ENCODE data around the gene YTHDF1. TPM values are rescaled to one million over a fixed set of nuclear protein-coding genes. Genes with fewer than 3 reads are reported as not detected.
A peak's percentile ranks its signal among the peaks of the same experiment; 100 is the strongest.

YTHDF1 gene
- total RNA-seq, 6 donors from 2014 or later = 29.3 to 42.1 (median 31.6) TPM

DNA sequence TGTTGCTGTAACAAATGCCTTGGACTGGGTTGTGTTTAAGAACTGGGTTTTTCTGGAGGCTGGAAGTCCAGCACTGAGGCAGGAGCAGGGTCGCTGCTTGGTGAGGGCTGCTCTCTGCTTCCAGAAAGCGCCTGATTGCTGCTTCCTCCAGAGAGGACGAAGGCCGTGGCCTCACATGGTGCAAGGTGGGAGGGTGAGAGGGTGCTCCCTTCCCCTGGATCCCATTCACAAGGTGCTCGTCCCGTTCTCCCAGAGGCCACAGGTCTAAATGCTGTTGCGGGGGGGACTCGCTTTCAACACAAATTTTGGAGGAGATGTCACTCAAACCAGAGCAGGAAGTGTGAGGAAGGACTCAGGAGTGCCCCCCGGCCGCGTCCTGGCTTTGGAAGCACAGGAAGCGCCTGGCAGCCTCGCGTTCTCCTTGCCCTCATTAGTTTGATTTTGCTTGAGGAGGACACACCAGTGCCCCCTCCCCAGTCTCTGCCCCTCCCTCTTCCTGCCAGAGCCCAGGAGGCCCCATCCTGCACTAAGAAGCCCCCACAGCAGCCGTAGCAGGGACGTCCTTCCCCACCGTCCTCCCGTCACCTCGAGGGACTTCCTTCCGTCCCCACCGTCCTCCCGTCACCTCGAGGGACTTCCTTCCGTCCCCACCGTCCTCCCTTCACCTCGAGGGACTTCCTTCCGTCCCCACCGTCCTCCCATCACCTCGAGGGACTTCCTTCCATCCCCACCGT lies 46.0 kb upstream of the YTHDF1 start:
- Histone ChIP-seq H3K4me1 (no peaks in the 10 kb centered on the region), H3K36me3 (no peaks in the 10 kb centered on the region), H3K27me3 (peaks cover 0 to 7% (median 0%) of the 10 kb centered on the region in 4 donors), H3K27ac (no peak overlapping the region), H3K4me3 (no peak overlapping the region), H3K9me3 (no peaks in the 10 kb centered on the region)
- DNase-seq = peak in 1 of 2 donors; percentile 18
- TF ChIP-seq EP300 (IDR thresholded peaks at IDR 0.05) = no peak
- TF ChIP-seq POLR2A (IDR thresholded peaks at IDR 0.05) = no peak
- no peak for TF ChIP-seq POLR2AphosphoS5 (IDR thresholded peaks at IDR 0.05)
- TF ChIP-seq, protein P1, sequence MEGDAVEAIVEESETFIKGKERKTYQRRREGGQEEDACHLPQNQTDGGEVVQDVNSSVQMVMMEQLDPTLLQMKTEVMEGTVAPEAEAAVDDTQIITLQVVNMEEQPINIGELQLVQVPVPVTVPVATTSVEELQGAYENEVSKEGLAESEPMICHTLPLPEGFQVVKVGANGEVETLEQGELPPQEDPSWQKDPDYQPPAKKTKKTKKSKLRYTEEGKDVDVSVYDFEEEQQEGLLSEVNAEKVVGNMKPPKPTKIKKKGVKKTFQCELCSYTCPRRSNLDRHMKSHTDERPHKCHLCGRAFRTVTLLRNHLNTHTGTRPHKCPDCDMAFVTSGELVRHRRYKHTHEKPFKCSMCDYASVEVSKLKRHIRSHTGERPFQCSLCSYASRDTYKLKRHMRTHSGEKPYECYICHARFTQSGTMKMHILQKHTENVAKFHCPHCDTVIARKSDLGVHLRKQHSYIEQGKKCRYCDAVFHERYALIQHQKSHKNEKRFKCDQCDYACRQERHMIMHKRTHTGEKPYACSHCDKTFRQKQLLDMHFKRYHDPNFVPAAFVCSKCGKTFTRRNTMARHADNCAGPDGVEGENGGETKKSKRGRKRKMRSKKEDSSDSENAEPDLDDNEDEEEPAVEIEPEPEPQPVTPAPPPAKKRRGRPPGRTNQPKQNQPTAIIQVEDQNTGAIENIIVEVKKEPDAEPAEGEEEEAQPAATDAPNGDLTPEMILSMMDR (IDR thresholded peaks at IDR 0.05) = no peak
- ATAC-seq (ENCODE audit: low FRiP score in 2 of 2) = no peak
- WGBS, 2 donors = 22 to 29% methylated on average over 20 to 30 of the region's 30 CpGs

DNA sequence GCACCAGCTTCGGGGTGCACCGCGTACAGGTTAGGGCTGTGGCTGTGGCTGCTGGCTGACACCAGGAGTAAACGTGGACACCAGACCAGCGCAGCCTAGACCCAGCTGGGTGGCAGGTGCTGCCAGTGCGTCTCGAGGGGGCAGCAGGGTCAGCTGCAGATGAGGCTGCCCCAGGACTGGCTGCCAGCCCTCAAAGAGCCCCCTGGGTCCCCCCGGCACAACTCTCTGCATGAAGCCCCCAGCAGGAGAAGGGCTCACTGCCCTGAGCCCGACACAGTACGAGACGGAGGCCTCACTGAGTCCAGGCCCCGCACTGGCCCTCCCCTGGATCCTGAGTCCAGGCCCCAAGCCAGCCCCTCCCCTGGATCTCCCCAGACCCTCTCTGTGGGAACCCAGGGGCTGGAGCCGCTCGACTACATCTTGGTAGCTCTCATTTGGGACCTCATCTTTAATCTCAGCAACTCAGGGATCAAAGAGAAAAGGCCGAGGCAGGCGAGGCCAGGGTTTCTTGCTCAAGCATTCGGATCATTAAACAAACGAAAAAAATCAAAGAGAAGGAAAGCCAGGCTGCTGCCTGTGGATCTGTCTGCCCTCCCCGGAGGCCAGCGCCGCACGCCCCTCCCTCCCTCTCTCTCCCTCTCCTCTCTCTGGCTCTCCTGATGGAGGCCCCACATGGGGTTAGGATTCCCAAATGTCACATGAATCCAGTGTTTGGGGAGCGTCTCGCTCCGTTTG lies 45.3 kb upstream of the YTHDF1 start:
- Histone ChIP-seq H3K27me3 (peaks cover 0 to 7% (median 1%) of the 10 kb centered on the region in 4 donors), H3K4me1 (no peaks in the 10 kb centered on the region), H3K4me3 (no peak overlapping the region), H3K36me3 (no peaks in the 10 kb centered on the region), H3K9me3 (no peaks in the 10 kb centered on the region), H3K27ac (no peak overlapping the region)
- TF ChIP-seq, protein P1 (IDR thresholded peaks at IDR 0.05) = no peak
- TF ChIP-seq EP300 (IDR thresholded peaks at IDR 0.05) (no peak), POLR2AphosphoS5 (IDR thresholded peaks at IDR 0.05) (no peak)
- DNase-seq (peak in 1 of 2 donors; percentile 58), ATAC-seq (ENCODE audit: low FRiP score in 2 of 2) (peak in 1 of 2 donors; percentile 1)
- WGBS, 2 donors = 28 to 34% methylated on average over 14 to 25 of the region's 25 CpGs

DNA sequence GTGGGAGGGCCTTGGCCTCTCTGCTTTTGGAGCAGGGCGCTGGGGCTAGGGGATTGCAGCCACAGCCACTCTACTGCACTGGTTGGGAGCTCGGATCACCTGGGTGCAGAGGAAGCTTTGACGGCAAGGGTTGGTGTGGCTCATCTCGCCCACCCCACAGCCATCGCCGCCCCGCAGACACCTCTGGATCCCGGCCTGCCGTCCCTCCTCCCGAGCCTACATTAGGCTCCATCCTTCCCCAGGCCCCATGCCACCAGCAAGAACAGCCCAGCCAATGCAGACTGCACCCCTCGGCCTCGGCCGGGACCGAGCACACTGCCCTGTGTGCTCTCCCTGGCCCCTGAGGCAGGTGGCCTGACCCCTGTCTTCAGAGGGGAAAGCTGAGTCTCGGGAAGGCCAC lies 44.6 kb upstream of the YTHDF1 start:
- ATAC-seq (ENCODE audit: low FRiP score in 2 of 2) (no peak), DNase-seq (peak in 1 of 2 donors; percentile 67)
- H3K27me3 ChIP-seq = peaks cover 0 to 8% (median 2%) of the 10 kb centered on the region in 4 donors
- TF ChIP-seq POLR2AphosphoS5 (IDR thresholded peaks at IDR 0.05) = no peak
- no peak for TF ChIP-seq POLR2A (IDR thresholded peaks at IDR 0.05)
- TF ChIP-seq, protein P1 (IDR thresholded peaks at IDR 0.05) = no peak
- TF ChIP-seq EP300 (IDR thresholded peaks at IDR 0.05) = no peak
- no peaks in the 10 kb centered on the region for H3K36me3 ChIP-seq
- WGBS, 2 donors = 83% methylated on average over 15 of the region's 15 CpGs; no CpG with 5 or more reads in 1 of the 2 donors
- no peaks in the 10 kb centered on the region for H3K9me3 ChIP-seq
- no peak overlapping the region for H3K27ac ChIP-seq
- no peaks in the 10 kb centered on the region for H3K4me1 ChIP-seq
- no peak overlapping the region for H3K4me3 ChIP-seq

DNA sequence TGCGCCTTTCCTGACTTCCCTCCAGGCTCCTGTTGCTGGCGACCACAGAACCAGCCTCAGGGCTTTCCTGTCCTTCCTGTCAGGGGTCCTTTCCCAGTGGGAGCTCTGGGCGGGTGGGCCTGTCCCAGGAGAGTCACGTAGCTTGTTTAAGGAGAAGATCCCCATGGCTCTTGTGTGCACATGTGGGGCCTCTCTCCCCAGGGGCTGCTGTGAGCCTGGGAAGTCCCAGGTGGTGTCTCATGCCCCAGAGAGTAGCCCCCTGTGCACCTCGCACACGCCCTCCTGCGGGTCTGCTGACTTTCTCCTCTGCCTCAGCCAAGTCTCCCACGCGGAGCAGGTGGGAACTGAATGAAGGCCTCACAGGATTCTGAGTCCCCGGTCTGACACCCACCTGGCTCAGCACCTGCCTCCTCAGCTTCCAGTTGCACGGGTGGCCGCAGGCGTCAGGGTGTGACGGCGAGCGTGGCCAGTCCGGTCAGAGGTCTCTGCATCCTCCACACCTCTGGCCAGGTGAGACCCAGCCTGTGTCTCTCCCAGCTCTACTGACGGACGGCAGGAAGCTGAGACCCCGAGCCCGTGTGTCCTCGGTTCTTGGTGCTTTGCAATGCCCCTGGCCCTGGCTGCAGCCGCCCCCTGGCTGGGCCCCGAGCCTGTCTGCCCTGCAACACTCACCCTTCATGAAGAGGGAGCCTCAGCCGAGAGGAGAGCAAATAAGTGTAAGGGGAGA lies 44.0 kb upstream of the YTHDF1 start:
- no peak overlapping the region for H3K4me3 ChIP-seq
- no peaks in the 10 kb centered on the region for H3K4me1 ChIP-seq
- ATAC-seq (ENCODE audit: low FRiP score in 2 of 2) = no peak

More for the DNA sequence above, 44.0 kb upstream of the YTHDF1 start:
- TF ChIP-seq POLR2AphosphoS5 (IDR thresholded peaks at IDR 0.05) (no peak), POLR2A (IDR thresholded peaks at IDR 0.05) (no peak), EP300 (IDR thresholded peaks at IDR 0.05) (no peak)
- TF ChIP-seq, protein P1 (IDR thresholded peaks at IDR 0.05) = no peak
- 69% methylated on average over 11 to 25 of the region's 25 CpGs for WGBS, 2 donors
- peak in 1 of 2 donors; percentile 77 for DNase-seq
- Histone ChIP-seq H3K27me3 (peaks cover 0 to 14% (median 5%) of the 10 kb centered on the region in 4 donors), H3K9me3 (no peaks in the 10 kb centered on the region), H3K36me3 (no peaks in the 10 kb centered on the region), H3K27ac (no peak overlapping the region)

All from upper lobe of left lung (tissue), 6 donors.